HG02973 (cell line): ENCODE measurements around the gene PFN1.

ENCODE experiments used
- ATAC-seq: cut with Tn5 transposase; IDR thresholded peaks from one replicate; pipeline ENCODE4 v1.9.1; 2021; ENCODE audit warnings: moderate library complexity; ENCODE audit not compliant: unreplicated experiment

PFN1 gene

GRCh38 chr17:4897785-4898184 lies 50.5 kb downstream of the PFN1 start:
- ATAC-seq: no peak

GRCh38 chr17:4897198-4897687 lies 51.1 kb downstream of the PFN1 start:
- ATAC-seq: no peak

- ATAC-seq: no peak
These were observed 51.8 kb downstream of the PFN1 start for GRCh38 chr17:4896332-4897197.

- ATAC-seq: no peak
These were observed 52.5 kb downstream of the PFN1 start for GRCh38 chr17:4895657-4896331.
